Measurements from ENCODE around the gene SLC27A4.

Gene SLC27A4

DNA sequence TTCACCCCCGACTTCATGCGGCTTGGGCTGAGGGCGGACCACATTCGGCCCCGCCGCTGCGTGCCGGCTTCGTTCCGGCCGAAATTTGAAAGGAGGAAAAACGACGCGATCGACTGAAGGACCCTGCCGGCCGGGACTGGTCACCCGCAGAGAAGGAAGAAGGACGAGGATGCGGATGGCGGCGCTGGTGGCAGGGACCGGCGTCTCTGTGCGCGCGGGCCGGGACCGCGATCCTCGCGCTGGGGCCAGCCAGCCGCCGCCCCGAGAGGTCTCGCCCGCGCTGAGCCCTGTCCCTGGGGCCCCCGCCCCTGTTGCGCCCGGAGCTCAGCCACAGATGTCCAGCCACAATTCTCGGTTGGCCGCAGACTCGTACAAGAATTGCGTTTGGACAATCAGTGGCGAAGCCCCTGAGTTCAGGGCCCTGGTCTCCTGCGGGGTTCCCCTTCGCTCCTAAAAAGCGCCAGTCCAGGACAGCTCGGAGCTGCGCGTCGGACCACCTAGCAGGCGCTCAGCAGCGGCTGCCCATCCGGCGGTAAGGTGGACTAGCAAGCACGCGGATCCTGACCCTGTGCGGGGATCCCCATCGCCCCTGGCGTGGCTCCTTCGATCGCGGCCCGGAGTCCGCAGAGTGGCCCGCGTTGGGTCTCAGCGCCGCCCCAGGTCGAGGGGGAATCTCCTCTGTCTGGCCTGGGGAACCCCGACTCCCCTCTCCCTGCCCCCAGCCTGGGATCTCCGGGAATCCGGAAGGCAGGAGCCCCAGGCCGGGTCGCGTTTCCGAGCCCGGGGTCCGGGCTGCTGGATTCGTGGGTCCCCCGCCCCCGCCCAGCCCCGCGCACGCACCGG, 52.2 kb downstream of the SLC27A4 start:
- DNase-seq, result no peak

GRCh38 chr9:128393145-128393775, 52.9 kb downstream of the SLC27A4 start:
- peak; percentile 72 for DNase-seq

GRCh38 chr9:128393970-128394369, 53.6 kb downstream of the SLC27A4 start:
- DNase-seq, result no peak

GRCh38 chr9:128394379-128395168, 54.2 kb downstream of the SLC27A4 start:
- no peak for DNase-seq

DNA sequence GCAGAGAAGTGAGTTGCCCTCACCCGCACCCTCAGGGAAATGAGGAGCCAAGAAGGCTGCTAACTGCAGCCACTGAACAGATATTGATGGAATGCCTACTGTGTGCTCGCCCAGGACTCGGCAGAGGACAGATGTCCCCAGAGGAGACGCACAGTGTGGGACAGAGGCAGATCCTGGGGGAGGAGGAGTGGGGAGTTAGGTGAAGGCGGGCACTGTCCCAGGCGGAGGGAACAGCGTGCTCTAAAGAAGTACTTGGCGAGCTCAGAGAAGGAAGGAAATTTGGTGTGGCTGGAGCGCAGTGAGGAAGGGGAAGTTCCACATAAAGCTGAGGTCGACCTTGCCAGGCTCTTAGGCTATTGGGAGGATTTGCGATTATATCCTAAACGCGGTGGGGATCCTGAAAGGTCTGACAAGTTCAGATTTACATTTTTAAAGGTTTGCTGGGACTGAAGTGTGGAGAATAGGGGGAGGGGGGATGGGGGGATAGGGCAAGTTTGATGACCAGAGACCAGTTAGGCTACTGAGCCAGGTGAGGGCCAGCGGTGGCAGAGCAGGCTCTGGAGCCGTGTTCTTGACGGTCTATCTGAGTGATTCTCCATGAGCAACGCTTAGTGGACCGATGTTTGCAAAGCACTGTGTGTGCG, 56.8 kb downstream of the SLC27A4 start:
- DNase-seq, result no peak

- DNase-seq, result no peak
Measured at GRCh38 chr9:128397831-128398230, 57.5 kb downstream of the SLC27A4 start.

DNA sequence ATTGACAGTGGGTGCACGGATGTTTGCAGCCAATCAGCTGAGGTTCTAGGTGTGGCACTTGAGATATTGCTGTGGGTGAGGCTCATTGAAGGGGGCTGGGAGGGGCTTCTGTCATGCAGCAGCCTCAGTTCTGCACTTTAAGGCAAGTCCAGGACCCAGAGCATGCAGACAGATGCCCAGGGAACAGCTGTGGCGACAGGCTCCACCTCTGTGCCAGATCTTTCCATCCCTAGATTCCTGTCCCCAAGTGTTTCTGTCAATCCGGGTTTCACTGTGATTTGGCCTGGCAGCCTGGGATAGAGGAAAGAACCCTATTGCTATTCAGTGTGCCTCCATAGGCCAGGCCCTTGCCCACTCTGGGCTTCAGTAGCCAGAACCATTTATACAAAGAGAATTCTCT, 59.5 kb downstream of the SLC27A4 start:
- DNase-seq, result peak; percentile 33

GRCh38 chr9:128404560-128404959, 64.2 kb downstream of the SLC27A4 start:
- peak; percentile 37 for DNase-seq

DNA sequence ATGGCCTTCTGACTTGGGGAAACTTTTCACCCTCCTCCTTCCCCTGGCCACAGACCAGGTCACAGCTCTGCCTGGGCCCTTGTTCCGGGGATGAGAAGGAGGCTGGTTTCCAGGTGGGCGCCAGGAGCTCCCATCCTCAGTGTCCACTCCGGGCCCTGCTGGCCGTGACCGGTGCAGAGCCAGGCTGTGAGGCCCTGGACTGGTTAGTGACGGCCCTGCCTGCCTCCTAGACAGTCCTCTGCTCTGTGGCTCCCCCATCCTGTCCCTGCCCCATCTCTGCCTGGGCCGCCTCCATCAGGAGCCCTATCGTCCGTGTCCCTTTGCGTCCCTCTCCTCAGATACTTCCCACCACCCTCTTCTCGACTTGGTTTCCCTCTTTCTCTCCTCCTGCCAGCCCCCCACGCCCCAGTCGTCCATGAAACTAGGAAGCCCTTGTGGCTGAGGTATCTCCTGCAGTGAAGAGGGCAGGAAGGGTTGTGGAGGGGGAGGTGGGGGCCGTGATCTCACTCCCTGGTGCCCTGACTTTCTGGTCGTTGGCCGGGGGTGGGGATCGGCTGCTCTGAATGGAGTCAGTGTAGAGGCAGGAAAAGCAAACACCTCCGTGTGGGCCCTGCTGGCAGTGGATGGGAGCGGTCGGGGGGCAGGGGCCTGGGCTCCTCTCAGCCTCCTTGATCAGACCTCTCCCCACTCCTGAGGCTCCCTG, 64.9 kb downstream of the SLC27A4 start:
- peak; percentile 61 for DNase-seq

DNA sequence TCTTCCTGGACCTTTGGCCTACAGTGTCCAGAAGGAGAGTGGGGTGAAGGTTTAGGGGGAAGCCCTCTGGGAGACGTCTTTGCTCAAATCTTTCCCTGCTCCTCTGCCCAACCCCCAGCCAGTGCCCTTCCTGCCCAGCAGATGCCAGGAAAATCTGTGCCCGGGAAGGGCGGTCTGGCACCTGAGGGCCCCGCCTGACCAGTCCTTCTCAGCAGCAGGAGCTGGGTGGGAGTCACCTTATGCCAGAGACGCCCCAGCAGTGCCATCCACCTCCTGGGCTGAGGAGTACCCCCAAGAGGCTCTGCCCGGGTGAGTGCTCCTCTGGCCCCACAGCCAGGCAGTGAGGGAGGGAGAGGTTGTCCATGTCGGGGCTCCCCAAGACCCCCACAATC, 65.4 kb downstream of the SLC27A4 start:
- DNase-seq, result peak; percentile 43

GRCh38 chr9:128406848-128407391, 66.6 kb downstream of the SLC27A4 start:
- DNase-seq, result peak; percentile 87

- DNase-seq, result peak; percentile 75
Measured at GRCh38 chr9:128408963-128409431, 68.7 kb downstream of the SLC27A4 start.

DNA sequence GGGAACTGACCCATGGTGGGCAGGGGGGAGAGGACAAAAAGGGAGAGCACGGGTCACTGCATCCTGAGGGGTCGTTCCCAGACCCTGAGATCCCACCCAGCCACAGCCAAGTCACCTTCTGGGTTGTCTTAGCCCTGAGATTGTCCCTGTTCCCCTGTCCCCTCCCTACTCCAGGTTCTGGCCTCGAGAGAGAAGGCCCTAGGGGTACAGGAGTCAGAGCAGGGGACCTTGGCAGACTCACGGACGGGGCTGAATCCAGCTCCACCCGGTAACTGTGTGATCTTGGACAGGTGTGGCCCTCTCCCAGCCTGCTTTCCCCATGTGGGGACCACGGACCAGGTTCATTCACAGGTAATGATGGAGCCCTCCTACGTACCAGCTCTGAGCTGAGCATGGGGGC, 69.1 kb downstream of the SLC27A4 start:
- no peak for DNase-seq

GRCh38 chr9:128409978-128410377, 69.7 kb downstream of the SLC27A4 start:
- peak; percentile 83 for DNase-seq
